Calu3 (cell line): ENCODE measurements around the gene ALDH1L2. TPM values are rescaled to one million over a fixed set of nuclear protein-coding genes. Genes with fewer than 3 reads are reported as not detected.

Experiments
- BruUV-seq: library from RNA; stranded (reverse); fragments of 400-500 nt; replicated peaks from 2 replicates; lab custom pipeline; 2021; lab: Mats Ljungman, UMichigan
- CTCF ChIA-PET: fragments of 300-600 bp; sonication (Branson Sonifier 250); formaldehyde crosslinking; loops from one replicate; lab custom pipeline; 2022; ENCODE audit warnings: antibody characterized with exemption; lab: Charles Lee
- DNase-seq: peaks from one replicate; pipeline ENCODE4 v3.0.0; 2022
- H3K27ac Mint-ChIP-seq: one replicate; pipeline ENCODE4 v1.8.0; 2022; ENCODE audit warnings: mixed read lengths; ENCODE audit not compliant: unreplicated experiment
- H3K27me3 Mint-ChIP-seq: one replicate; pipeline ENCODE4 v1.8.0; 2022; ENCODE audit warnings: mixed read lengths; ENCODE audit not compliant: unreplicated experiment
- H3K36me3 Mint-ChIP-seq: one replicate; pipeline ENCODE4 v1.8.0; 2022; ENCODE audit warnings: mild to moderate bottlenecking, moderate library complexity, mixed read lengths; ENCODE audit not compliant: insufficient read depth, unreplicated experiment
- H3K4me1 Mint-ChIP-seq: one replicate; pipeline ENCODE4 v1.8.0; 2022; ENCODE audit warnings: mild to moderate bottlenecking, low read depth, mixed read lengths; ENCODE audit not compliant: unreplicated experiment
- H3K4me3 Mint-ChIP-seq: one replicate; pipeline ENCODE4 v1.8.0; 2022; ENCODE audit warnings: mild to moderate bottlenecking, low read depth, moderate library complexity, mixed read lengths; ENCODE audit not compliant: unreplicated experiment
- H3K9me3 Mint-ChIP-seq: one replicate; pipeline ENCODE4 v1.8.0; 2022; ENCODE audit warnings: low read depth, mixed read lengths; ENCODE audit not compliant: unreplicated experiment
- CTCF ChIP-seq: fragments of 200-600 bp; IDR thresholded peaks from one replicate; pipeline ENCODE4 v1.8.0; 2022; ENCODE audit warnings: antibody characterized with exemption; ENCODE audit not compliant: unreplicated experiment
- intact Hi-C: fragments of 100-400 bp; cut with micrococcal nuclease; formaldehyde crosslinking; loops from one replicate; pipeline ENCODE4 v1.10.0; 2022; ENCODE audit not compliant: unreplicated experiment
- total RNA-seq: library from RNA; stranded (reverse); gene quantifications from 2 replicates; pipeline ENCODE4 v1.2.3, GENCODE V29; 2022

Gene ALDH1L2
- total RNA-seq, 1 experiment from 2014 or later: 19.3 TPM

GRCh38 chr12:105001476-105001875, 82.8 kb downstream of the ALDH1L2 start:
- intact Hi-C loops: no loop called here
- Mint-ChIP-seq H3K4me1 (peaks cover 23% of the 10 kb centered on the region), H3K36me3 (peaks cover 5% of the 10 kb centered on the region), H3K27ac (no peak overlapping the region), H3K9me3 (no peaks in the 10 kb centered on the region), H3K4me3 (no peak overlapping the region), H3K27me3 (no peaks in the 10 kb centered on the region)
- CTCF ChIA-PET: no interaction called here
- no peak for DNase-seq
- no peak for TF ChIP-seq CTCF
- no TSS peak for BruUV-seq

GRCh38 chr12:104999347-104999685, 84.9 kb downstream of the ALDH1L2 start:
- TF ChIP-seq CTCF: no peak
- BruUV-seq: no TSS peak
- no peaks in the 10 kb centered on the region for H3K27me3 Mint-ChIP-seq

GRCh38 chr12:104998423-104999346, 85.6 kb downstream of the ALDH1L2 start:
- intact Hi-C loops: no loop called here
- Mint-ChIP-seq H3K4me3 (no peak overlapping the region), H3K27me3 (no peaks in the 10 kb centered on the region), H3K36me3 (peaks cover 20% of the 10 kb centered on the region), H3K9me3 (no peaks in the 10 kb centered on the region), H3K4me1 (peaks cover 23% of the 10 kb centered on the region), H3K27ac (peak overlapping the region; percentile 15)
- DNase-seq: peak; percentile 60
- BruUV-seq: no TSS peak
- no peak for TF ChIP-seq CTCF
- CTCF ChIA-PET: no interaction called here

More at GRCh38 chr12:104999347-104999685, 84.9 kb downstream of the ALDH1L2 start:
- Mint-ChIP-seq H3K27ac (no peak overlapping the region), H3K36me3 (peaks cover 19% of the 10 kb centered on the region), H3K4me1 (peaks cover 23% of the 10 kb centered on the region), H3K4me3 (no peak overlapping the region), H3K9me3 (no peaks in the 10 kb centered on the region)
- intact Hi-C loops: no loop called here
- CTCF ChIA-PET: no interaction called here
- no peak for DNase-seq

GRCh38 chr12:104997541-104997940, 86.7 kb downstream of the ALDH1L2 start:
- Mint-ChIP-seq H3K36me3 (peaks cover 25% of the 10 kb centered on the region), H3K9me3 (no peaks in the 10 kb centered on the region), H3K4me3 (no peak overlapping the region), H3K4me1 (peaks cover 23% of the 10 kb centered on the region), H3K27me3 (no peaks in the 10 kb centered on the region), H3K27ac (no peak overlapping the region)
- no peak for DNase-seq
- no peak for TF ChIP-seq CTCF
- CTCF ChIA-PET: no interaction called here
- BruUV-seq: no TSS peak
- intact Hi-C loops: no loop called here
